Stimulated activated CD8-positive, alpha-beta memory T cell treated with anti-CD3 and anti-CD28 coated beads, Interleukin-7, amount 100 ng/mL, for 1 hour (primary cell): ENCODE measurements around the gene SP2.
"Not testable (repeated sequence)": the region's sequence is repeated elsewhere in the genome, so short reads cannot be mapped to it uniquely, and the experiment has no call there.

Experiments used
- DNase-seq, 2 donors: peaks; one replicate each; pipeline ENCODE4 v3.0.0-alpha.2; 2020; ENCODE audit warnings: low read depth in 2 of 2

The SP2 gene

GRCh38 chr17:47918991-47919390, 23.0 kb downstream of the SP2 start:
- no peak for DNase-seq

DNA sequence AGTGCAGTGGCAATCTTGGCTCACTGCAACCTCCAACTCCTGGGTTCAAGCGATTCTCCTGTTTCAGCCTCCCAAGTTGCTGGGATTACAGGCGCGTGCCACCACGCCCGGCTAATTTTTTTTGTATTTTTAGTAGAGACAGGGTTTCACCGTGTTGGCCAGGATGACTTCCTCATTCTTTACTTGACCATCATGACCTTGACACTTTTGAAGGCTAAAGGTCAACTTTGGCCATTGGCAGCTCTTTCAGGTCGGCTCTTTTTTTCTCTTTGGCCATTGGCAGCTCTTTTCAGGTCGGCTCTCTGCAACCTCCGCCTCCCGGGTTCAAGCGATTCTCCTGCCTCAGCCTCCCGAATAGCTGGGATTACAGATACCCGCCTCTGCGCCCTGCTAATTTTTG, 23.9 kb downstream of the SP2 start:
- DNase-seq = not testable (repeated sequence)

DNA sequence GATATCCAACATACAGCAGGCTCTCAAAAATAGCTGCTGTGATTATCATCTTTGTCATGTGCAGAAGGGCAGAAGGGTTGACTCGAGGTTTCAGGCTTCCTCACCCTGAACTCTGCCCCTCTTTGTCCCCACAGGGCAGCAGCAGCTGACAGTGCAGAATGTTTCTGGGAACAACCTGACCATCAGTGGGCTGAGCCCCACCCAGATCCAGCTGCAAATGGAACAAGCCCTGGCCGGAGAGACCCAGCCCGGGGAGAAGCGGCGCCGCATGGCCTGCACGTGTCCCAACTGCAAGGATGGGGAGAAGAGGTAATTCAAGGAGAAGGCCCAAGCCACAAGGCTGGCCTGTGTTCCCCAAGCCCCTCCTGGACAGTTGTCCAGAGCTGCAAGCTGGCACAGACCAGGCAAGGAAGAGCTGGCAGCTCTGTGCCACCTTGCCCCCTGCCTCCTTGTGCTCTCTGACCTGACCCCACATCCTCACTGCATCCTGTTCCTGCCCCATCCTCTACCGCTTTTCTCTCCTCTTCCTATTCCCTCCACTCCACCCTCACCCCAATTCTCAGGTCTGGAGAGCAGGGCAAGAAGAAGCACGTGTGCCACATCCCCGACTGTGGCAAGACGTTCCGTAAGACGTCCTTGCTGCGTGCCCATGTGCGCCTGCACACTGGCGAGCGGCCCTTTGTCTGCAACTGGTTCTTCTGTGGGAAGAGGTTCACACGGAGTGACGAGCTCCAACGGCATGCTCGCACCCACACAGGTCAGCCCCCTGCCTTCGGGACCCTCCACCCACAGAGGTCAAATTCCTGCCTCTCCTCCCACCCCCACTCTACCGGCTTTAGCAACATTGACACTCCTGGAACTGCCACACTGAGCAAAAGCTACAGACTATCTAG, 29.0 kb downstream of the SP2 start:
- DNase-seq = no peak

DNA sequence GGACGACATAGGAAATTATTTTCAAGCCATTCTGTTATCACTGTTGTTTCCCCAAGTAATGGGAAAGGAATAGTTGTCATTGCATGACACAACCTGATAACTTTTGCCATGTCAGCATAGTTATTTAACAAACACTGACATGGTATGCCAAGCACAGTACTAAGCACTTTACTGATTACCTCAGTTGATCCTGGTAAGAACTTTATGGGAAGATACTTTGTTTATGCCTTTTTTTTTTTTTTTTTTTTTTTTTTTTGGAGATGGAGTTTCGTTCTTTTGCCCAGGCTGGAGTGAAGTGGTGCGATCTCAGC, 29.6 kb downstream of the SP2 start:
- DNase-seq = no peak

DNA sequence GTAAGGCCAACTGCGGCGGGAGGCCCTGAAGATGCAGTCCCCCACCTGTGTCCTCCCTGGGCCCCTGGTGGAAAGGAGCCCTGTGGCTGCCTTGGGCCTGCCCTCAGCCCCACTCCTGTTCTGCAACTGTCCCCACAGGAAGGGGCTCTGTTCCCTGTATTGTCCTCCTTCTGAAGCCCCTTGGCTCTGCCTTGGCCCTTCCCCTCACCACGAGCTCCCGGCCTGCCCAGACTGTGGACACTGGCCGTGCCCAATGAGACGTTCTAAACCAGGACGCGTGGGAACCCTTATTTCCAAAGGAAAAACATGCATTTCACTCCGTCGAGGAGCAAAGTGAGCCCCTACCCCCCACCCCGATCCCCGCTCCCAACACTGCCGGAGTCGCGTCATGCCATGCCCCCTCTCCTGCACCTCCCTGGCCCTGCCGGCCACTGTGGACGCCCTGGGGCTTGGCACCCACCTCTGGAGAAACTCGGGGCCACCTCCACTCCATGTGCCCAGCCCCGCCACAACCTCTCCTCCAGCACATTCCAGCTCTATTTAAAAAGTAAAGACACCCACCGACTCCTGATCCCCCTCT, 31.9 kb downstream of the SP2 start:
- DNase-seq = no peak

GRCh38 chr17:47928415-47928814, 32.4 kb downstream of the SP2 start:
- no peak for DNase-seq

DNA sequence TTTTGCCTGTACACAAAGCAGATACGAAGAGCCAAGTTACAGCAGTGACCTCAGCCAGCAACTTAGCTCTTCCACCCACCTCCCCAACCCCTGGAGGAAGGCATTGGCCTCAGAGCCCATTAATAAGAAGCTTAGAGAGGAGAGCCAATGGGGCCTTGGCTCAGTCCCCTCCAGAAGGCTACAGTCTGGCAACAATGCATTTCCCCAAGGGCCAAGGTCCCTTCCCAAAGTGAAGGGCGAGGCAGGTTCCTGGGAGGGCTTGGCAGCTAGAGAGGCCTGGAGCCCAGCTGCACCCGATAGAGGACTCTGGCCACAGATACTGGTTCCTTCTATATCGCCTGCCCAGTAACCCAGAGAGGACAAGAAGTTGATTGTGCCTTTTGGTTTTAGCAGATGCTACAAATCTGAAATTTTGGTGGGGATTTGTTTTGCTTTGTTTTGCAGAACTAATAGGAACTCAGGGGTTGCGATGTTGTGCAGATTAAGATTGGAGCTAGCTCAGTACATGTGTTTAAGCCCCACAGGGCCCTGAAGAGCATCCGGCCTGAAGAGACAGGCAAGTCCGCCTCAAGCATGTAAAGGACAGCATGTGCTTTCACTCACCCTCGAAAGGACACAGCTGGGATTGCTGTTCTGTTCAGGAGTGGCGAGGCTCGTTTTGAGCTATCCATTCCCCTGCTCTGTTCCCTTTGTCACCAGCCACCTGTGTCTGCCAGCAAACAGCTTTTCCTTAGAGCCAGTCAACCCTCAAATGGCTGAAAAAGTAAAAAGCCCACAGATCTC, 33.4 kb downstream of the SP2 start:
- no peak for DNase-seq

- no peak for DNase-seq
Measured at GRCh38 chr17:47931848-47932247, 35.8 kb downstream of the SP2 start.

GRCh38 chr17:47934856-47935255, 38.8 kb downstream of the SP2 start:
- no peak for DNase-seq

DNA sequence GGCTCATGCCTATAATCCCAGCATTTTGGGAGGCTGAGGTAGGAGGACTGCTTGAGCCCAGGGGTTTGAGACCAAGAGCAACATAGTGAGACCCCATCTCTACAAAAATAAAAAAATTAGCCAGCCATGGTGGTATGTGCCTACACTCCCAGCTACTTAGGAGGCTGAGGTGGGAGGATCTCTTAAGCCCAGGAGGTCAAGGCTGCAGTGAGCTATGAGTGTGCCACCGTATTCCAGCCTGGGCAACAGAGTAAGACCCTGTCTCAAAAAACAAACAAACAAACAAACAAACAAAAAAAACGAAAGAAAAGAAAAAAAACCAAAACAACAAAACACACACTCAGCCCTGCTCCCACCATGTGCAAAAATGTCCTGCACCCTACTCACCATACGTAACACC, 39.4 kb downstream of the SP2 start:
- not testable (repeated sequence) for DNase-seq

DNA sequence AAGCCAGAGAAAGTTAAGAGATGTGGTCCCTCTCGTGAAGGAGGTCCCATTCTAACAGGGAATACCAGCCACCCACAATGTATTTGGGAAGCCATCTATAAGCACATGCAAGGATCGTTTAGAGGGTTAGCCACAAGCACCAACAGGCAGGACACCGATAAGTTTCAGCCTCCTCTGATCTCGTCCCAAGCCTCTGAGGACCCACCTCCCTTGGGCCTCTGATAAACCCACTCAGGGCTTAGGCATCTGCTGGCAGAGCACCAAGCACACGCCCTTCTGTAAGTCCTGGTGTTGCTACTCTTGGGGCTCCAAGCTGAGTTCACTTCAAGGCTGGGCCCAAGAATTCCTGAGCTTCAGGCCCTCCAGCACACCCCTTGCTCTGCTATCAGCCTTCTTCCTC, 39.9 kb downstream of the SP2 start:
- no peak for DNase-seq

DNA sequence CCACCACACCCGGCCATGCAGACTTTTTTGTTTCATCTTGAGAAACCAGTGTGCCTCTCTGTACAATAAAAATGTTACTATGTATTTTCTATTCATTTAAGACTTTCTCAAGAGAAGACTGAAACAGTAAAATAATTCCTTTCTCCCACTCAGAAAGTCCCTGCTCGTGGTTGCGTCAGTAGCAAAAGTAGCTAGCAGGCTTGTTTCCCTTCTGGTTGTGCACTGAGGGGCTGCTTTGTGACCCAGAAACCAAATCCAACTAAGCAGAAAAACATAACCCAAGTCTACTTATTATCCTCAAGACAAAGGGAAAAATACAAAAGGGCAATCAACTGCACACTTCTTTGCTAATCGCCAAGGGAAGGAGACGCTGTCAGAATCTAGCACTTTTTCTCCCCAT, 41.9 kb downstream of the SP2 start:
- no peak for DNase-seq

- DNase-seq = peak; percentile 81 to 83
Measured at GRCh38 chr17:47941246-47942095, 45.4 kb downstream of the SP2 start, which contains the start of gene PNPO. PNPO (plus strand) TSS chr17:47941571; CDS start chr17:47941676, 105 bp downstream.

DNA sequence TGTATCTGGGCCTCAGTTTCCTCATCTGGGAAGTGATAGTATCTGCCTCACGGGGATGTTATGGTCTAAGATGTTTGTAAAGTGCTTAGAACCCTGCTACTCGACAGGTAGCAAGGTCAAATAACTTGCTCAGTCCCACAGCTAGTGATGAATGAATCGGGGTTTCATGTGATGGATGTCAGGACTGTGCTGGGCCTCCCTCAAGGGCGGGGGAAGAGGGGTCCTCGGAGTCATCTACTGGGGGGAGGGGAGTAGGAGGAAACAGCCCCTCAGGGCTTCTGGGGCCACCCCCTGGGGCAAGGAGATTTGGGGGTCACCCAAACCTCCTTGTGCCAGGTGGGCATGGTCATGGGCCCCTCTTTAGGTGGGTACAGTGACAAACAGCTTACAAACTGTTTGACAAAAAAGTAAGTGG, 46.1 kb downstream of the SP2 start:
- DNase-seq = no peak

DNA sequence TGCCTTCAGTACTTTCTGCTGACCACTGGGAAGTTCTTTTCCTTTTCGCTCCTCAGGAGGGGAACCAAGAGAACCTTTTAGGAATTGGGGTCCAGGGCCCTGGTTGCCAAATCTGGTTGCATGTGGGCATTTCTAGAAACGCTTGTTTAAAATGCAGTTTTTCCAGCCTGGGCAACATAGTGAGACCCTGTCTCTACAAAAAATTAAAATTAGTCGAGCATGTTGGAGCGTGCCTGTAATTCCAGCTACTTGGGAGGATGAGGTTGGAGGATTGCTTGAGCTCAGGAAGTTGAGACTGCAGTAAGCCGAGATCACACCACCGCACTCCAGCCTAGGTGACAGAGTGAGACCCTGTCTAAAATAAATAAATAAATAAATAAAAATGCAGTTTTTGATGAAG, 46.5 kb downstream of the SP2 start:
- DNase-seq = no peak

- DNase-seq = no peak
Measured at GRCh38 chr17:47945080-47945479, 49.0 kb downstream of the SP2 start.

DNA sequence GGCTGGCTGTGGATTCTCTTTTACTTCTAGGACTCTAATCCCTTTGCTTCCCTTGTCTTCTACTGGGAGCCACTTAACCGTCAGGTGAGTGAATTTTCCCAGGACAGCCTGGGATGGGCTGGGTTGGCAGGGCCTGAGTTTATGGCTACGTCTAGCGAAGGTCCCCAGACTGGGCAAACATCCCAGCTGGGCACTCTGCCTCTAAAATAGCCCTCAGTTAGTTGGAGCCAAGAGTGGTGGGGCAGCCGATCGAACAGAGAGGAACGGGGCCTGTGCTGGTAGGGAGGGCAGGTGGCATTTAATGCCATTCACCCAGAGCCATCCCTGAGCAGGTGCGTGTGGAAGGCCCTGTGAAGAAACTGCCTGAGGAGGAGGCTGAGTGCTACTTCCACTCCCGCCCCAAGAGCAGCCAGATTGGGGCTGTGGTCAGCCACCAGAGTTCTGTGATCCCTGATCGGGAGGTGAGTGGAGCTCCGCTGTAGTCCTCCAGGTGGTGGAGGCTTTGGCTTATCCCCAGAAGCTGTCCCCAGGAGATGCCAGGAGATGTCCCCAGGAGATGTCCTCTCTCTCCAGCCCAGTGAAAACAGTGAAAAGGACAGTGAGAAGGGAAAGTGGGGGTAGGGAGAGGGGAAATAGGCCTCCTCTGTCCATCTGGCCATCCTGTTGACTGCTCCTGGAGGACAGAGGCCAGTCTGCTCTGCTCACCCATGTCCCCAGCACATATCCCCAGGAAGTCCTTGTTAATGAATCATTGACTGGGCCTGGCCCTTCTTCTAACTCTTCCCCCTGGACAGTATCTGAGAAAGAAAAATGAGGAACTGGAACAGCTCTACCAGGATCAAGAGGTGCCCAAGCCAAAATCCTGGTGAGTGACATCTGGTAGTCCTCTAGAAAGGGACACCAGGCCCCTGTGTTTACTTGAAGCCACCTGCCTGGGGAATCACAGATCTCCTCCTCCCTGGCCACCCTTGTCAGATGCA, 49.8 kb downstream of the SP2 start:
- DNase-seq = no peak

DNA sequence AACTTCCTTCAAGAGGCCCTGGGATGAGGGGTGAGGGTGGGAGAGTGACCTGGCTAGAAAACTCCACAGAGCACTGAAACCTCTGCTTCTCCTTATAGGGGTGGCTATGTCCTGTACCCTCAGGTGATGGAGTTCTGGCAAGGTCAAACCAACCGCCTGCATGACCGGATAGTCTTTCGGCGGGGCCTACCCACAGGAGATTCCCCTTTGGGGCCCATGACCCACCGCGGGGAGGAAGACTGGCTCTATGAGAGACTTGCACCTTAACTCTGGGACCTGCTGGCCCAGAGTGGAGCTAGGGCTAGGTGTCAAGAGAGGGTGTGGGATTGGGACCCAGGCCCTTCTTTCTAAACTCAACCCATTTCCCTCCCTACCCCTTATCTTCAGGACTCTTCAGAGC, 50.5 kb downstream of the SP2 start:
- DNase-seq = no peak

DNA sequence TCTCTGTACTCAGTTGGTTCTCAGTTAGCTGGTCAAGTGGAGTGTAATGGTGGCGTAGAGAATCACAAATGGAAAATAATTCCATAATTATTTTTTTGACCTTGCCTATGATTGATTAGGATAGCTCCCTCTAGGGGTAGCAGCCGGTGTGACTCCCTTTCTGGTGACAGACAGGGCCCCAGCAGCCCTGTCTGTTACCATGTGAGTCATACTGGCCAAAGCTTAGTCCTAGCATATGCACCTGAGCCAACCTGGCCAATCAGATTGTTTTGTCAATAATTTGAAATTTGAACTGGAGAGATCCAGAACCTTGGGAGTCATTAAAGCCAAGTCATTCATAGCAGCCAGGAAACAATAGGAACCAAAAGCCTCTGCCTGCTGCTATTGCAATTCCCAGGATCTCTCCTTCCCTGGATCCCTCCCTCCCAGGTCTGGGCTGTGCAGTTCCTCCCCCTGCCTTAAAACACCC, 50.9 kb downstream of the SP2 start:
- DNase-seq = peak; percentile 37 to 45

- no peak for DNase-seq
Measured at GRCh38 chr17:47948706-47949196, 52.7 kb downstream of the SP2 start.
